Small intestine (tissue), 7 donors: ENCODE measurements around the gene PARN. TPM values are rescaled to one million over a fixed set of nuclear protein-coding genes. Genes with fewer than 3 reads are reported as not detected.
"Not testable (repeated sequence)": the region's sequence is repeated elsewhere in the genome, so short reads cannot be mapped to it uniquely, and the experiment has no call there.

Experiments used
- DNase-seq, 2 donors: peaks; one replicate each; pipeline versions ENCODE4 v3.0.0 to v3.0.0-alpha.2; 2013
- FAIRE-seq: peaks from 2 replicates; lab custom pipeline; 2012; peaks lifted over from hg19 to GRCh38; lab: Jason Lieb, UNC
- H3K27ac ChIP-seq, 3 donors: one replicate each; pipeline ENCODE4 v1.5.1; 2013; ENCODE audit warnings: low read length in 2 of 3, mild to moderate bottlenecking in 2 of 3, control low read depth in 1 of 3, inconsistent platforms in 1 of 3, low read depth in 1 of 3, moderate library complexity in 1 of 3
- H3K27me3 ChIP-seq, 3 donors: one replicate each; pipeline ENCODE4 v1.6.1; 2013; ENCODE audit warnings: low read length in 3 of 3, inconsistent platforms in 1 of 3; ENCODE audit not compliant: control insufficient read depth in 3 of 3, insufficient read depth in 3 of 3
- H3K36me3 ChIP-seq, 3 donors: one replicate each; pipeline ENCODE4 v1.6.1; 2013; ENCODE audit warnings: low read length in 3 of 3, inconsistent platforms in 1 of 3, low read depth in 1 of 3, mild to moderate bottlenecking in 1 of 3, moderate library complexity in 1 of 3; ENCODE audit not compliant: control insufficient read depth in 3 of 3, insufficient read depth in 2 of 3
- H3K4me1 ChIP-seq, 3 donors: one replicate each; pipeline ENCODE4 v1.6.1; 2013; ENCODE audit warnings: low read length in 2 of 3, inconsistent platforms in 1 of 3, low read depth in 1 of 3, mild to moderate bottlenecking in 1 of 3, moderate library complexity in 1 of 3; ENCODE audit not compliant: control insufficient read depth in 3 of 3, insufficient read depth in 2 of 3
- H3K4me3 ChIP-seq, 3 donors: one replicate each; pipeline ENCODE4 v1.5.1; 2013; ENCODE audit warnings: low read length in 3 of 3, control low read depth in 1 of 3, inconsistent platforms in 1 of 3, low read depth in 1 of 3, mild to moderate bottlenecking in 1 of 3, moderate library complexity in 1 of 3
- H3K9me3 ChIP-seq, 2 donors: one replicate each; pipeline ENCODE4 v1.6.1; 2013; ENCODE audit warnings: low read depth in 1 of 2, low read length in 1 of 2; ENCODE audit not compliant: control insufficient read depth in 2 of 2, insufficient read depth in 1 of 2
- WGBS, 3 donors: extraction: QIAGEN DNeasy Blood & Tissue Kit; methylation state at CpG; one replicate each; pipeline ENCODE4 v1.1.7; 2013; 5-methylcytosine and 5-hydroxymethylcytosine counted together
- polyA plus RNA-seq, 4 donors: library from polyadenylated mRNA; stranded (reverse) in 3 of 4; unstranded in 1 of 4; fragments of 200-250 nt in 3 of 4; fragments of 120-200 nt in 1 of 4; gene quantifications; one replicate each; pipeline versions ENCODE4 v1.2.1 to v1.2.3, GENCODE V29; 2013
- donor health status: healthy with polysubstance abuse.
- donor health status: control.
- donor health status: control.
- donor health status: Bipolar disorder and iron deficiency.
- donor health status: healthy.

PARN gene
- polyA plus RNA-seq, 4 donors: 11.1 to 25.5 (median 15.8) TPM

GRCh38 chr16:14576532-14576931, 53.5 kb downstream of the PARN start:
- peak in 1 of 2 donors; percentile 18 for DNase-seq
- 83 to 95% (median 88%) methylated on average over 1 of the region's 1 CpG for WGBS, 3 donors

GRCh38 chr16:14576069-14576468, 54.0 kb downstream of the PARN start:
- Histone ChIP-seq H3K4me1 (no peaks in the 10 kb centered on the region), H3K27ac (no peak overlapping the region), H3K4me3 (no peak overlapping the region), H3K36me3 (peaks cover 14 to 36% (median 15%) of the 10 kb centered on the region in 3 donors), H3K27me3 (no peaks in the 10 kb centered on the region), H3K9me3 (peaks cover 0 to 11% of the 10 kb centered on the region in 2 donors)
- DNase-seq (no peak), FAIRE-seq (no peak)
- 92 to 96% (median 93%) methylated on average over 3 of the region's 3 CpGs for WGBS, 3 donors

More at GRCh38 chr16:14576532-14576931, 53.5 kb downstream of the PARN start:
- peaks cover 0 to 11% of the 10 kb centered on the region in 2 donors for H3K9me3 ChIP-seq
- no peak overlapping the region for H3K27ac ChIP-seq
- no peak overlapping the region for H3K4me3 ChIP-seq
- H3K36me3 ChIP-seq: peaks cover 14 to 40% (median 18%) of the 10 kb centered on the region in 3 donors
- H3K4me1 ChIP-seq: no peaks in the 10 kb centered on the region
- no peak for FAIRE-seq
- no peaks in the 10 kb centered on the region for H3K27me3 ChIP-seq

GRCh38 chr16:14574698-14575415, 55.2 kb downstream of the PARN start:
- WGBS, 3 donors: 97 to 99% (median 99%) methylated on average over 4 of the region's 4 CpGs
- peaks cover 12 to 31% (median 14%) of the 10 kb centered on the region in 3 donors for H3K36me3 ChIP-seq
- not testable (repeated sequence) for H3K27ac ChIP-seq, FAIRE-seq, DNase-seq, H3K4me1 ChIP-seq, H3K4me3 ChIP-seq, H3K27me3 ChIP-seq
- H3K9me3 ChIP-seq: peaks cover 0 to 11% of the 10 kb centered on the region in 2 donors

- H3K9me3 ChIP-seq: peaks cover 0 to 11% of the 10 kb centered on the region in 2 donors
- no peak overlapping the region for H3K27ac ChIP-seq
- no peaks in the 10 kb centered on the region for H3K27me3 ChIP-seq
- no peaks in the 10 kb centered on the region for H3K4me1 ChIP-seq
- FAIRE-seq (no peak), DNase-seq (no peak)
- 94 to 95% (median 94%) methylated on average over 2 of the region's 2 CpGs for WGBS, 3 donors
- no peak overlapping the region for H3K4me3 ChIP-seq
- peaks cover 6 to 23% (median 10%) of the 10 kb centered on the region in 3 donors for H3K36me3 ChIP-seq
Observed at GRCh38 chr16:14572535-14572934, 57.5 kb downstream of the PARN start.

- Histone ChIP-seq H3K9me3 (no peaks in the 10 kb centered on the region), H3K27ac (no peak overlapping the region), H3K36me3 (peaks cover 0 to 12% (median 2%) of the 10 kb centered on the region in 3 donors), H3K27me3 (no peaks in the 10 kb centered on the region), H3K4me3 (no peak overlapping the region), H3K4me1 (peaks cover 0 to 10% (median 6%) of the 10 kb centered on the region in 3 donors)
- DNase-seq: no peak
- FAIRE-seq: no peak
- 14 to 63% (median 44%) methylated on average over 4 of the region's 4 CpGs for WGBS, 3 donors
Observed at GRCh38 chr16:14569213-14569612, 60.8 kb downstream of the PARN start.

- peaks cover 0 to 11% (median 2%) of the 10 kb centered on the region in 3 donors for H3K36me3 ChIP-seq
- no peak for FAIRE-seq
Observed at GRCh38 chr16:14566599-14566998, 63.5 kb downstream of the PARN start.

GRCh38 chr16:14565688-14566025, 64.4 kb downstream of the PARN start:
- WGBS, 3 donors: 76 to 91% (median 85%) methylated on average over 2 of the region's 2 CpGs
- H3K9me3 ChIP-seq: no peaks in the 10 kb centered on the region
- no peaks in the 10 kb centered on the region for H3K27me3 ChIP-seq
- FAIRE-seq (no peak), DNase-seq (no peak)
- H3K27ac ChIP-seq: no peak overlapping the region
- no peak overlapping the region for H3K4me3 ChIP-seq
- peaks cover 0 to 10% (median 2%) of the 10 kb centered on the region in 3 donors for H3K36me3 ChIP-seq
- peaks cover 3 to 34% (median 6%) of the 10 kb centered on the region in 3 donors for H3K4me1 ChIP-seq

More at GRCh38 chr16:14566599-14566998, 63.5 kb downstream of the PARN start:
- Histone ChIP-seq H3K4me1 (peaks cover 3 to 34% (median 6%) of the 10 kb centered on the region in 3 donors), H3K27ac (no peak overlapping the region), H3K9me3 (no peaks in the 10 kb centered on the region), H3K27me3 (no peaks in the 10 kb centered on the region), H3K4me3 (no peak overlapping the region)
- DNase-seq: no peak
- 81 to 96% (median 91%) methylated on average over 1 of the region's 1 CpG for WGBS, 3 donors

- DNase-seq: peak; percentile 37 to 68
- Histone ChIP-seq H3K4me1 (peaks cover 3 to 34% (median 6%) of the 10 kb centered on the region in 3 donors), H3K27me3 (no peaks in the 10 kb centered on the region), H3K36me3 (peaks cover 0 to 7% (median 2%) of the 10 kb centered on the region in 3 donors), H3K27ac (peak overlapping the region; percentile 52 to 90 (median 84)), H3K4me3 (no peak overlapping the region), H3K9me3 (no peaks in the 10 kb centered on the region)
- WGBS, 3 donors: 16 to 43% (median 27%) methylated on average over 5 of the region's 5 CpGs
- FAIRE-seq: no peak
Observed at GRCh38 chr16:14564861-14565687, 65.0 kb downstream of the PARN start.
